GM12865 (cell line): ENCODE results near the gene SLC16A14.

Experiments used
- DNase-seq: peaks from one replicate; pipeline ENCODE4 v3.0.0; 2010; ENCODE audit warnings: low read depth
- H3K4me3 ChIP-seq: 2 replicates; pipeline ENCODE4 v1.5.1; 2011; ENCODE audit warnings: mild to moderate bottlenecking, low read depth, low read length, control low read depth
- CTCF ChIP-seq: IDR thresholded peaks from 2 replicates; pipeline ENCODE4 v1.5.1; 2011; ENCODE audit warnings: low read length, control low read depth, low read depth, inconsistent platforms; ENCODE audit not compliant: insufficient read depth; ENCODE audit errors: missing control alignments

Gene SLC16A14

GRCh38 chr2:230060672-230061293, 7.9 kb downstream of the SLC16A14 start:
- no peak for TF ChIP-seq CTCF
- no peak overlapping the region for H3K4me3 ChIP-seq
- no peak for DNase-seq

DNA sequence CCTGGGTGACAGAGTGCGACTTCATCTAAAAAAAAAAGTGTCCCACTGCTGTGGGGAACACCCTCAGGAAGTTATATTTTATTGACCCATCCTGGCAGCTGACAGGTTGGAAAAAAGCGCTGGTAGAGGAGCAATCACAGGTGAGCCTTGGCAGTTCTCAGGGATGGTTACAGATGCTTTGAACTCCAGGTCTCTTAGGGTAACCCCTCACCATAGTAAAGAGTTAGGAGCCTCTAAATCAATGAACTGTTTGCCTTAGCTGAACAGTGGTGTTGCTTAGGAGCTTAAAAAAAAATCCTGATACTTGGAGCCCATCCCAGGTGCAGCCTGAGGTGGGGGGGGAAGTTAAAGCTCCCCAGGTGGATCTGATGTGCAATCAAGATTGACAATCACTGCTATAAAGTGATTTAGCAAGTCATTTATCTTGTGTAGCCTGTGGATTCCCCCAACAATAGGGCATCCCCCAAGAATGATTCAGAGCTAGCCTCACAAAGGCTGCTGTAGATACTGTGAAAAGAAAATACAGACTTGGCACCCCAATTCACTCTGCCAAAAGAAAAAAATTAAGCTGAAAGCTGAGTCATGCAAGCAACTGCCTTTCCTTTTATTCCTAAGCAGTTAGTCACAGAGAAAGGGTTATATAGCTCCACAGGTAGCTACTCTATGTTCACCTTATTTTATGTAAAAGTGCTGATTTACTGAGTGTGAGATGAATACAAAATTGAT, 14.8 kb downstream of the SLC16A14 start:
- no peak for TF ChIP-seq CTCF
- H3K4me3 ChIP-seq, result no peak overlapping the region
- no peak for DNase-seq

GRCh38 chr2:230052299-230052698, 16.4 kb downstream of the SLC16A14 start:
- no peak overlapping the region for H3K4me3 ChIP-seq
- TF ChIP-seq CTCF, result no peak
- DNase-seq, result no peak

DNA sequence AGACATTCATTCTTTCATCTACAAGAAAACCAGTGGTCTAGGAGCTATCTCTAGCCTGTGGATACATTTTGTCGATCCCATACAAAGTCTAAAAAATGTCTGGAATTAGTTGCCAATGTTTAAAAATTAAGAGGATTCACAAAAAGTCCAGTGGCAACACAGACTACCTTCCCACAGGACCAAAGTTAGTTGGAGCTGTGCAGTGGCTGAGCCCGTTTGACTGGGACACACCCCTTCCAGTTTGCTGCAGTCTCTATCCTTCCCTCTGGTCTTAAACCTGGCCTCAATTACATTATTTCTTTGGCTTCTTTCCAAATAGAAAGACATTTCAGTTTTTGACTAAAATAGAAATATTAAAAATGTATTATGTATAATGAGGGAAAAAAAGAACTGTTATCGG, 18.6 kb downstream of the SLC16A14 start:
- no peak for DNase-seq
- H3K4me3 ChIP-seq, result no peak overlapping the region
- TF ChIP-seq CTCF, result no peak

- no peak for DNase-seq
- no peak for TF ChIP-seq CTCF
- no peak overlapping the region for H3K4me3 ChIP-seq
These were observed 20.6 kb downstream of the SLC16A14 start for GRCh38 chr2:230048010-230048671.

- no peak for DNase-seq
- TF ChIP-seq CTCF, result no peak
- no peak overlapping the region for H3K4me3 ChIP-seq
These were observed 22.2 kb downstream of the SLC16A14 start for GRCh38 chr2:230046491-230046890.
